ENCODE measurements around the gene ERC2. TPM values are rescaled to one million over a fixed set of nuclear protein-coding genes. Genes with fewer than 3 reads are reported as not detected.

ERC2 gene
- total and polyA plus RNA-seq, 2 of the 8 experiments (the other 6 are each of a cell fraction or from before 2014, with no cell fraction given) = 16.4 to 22.8 TPM

DNA sequence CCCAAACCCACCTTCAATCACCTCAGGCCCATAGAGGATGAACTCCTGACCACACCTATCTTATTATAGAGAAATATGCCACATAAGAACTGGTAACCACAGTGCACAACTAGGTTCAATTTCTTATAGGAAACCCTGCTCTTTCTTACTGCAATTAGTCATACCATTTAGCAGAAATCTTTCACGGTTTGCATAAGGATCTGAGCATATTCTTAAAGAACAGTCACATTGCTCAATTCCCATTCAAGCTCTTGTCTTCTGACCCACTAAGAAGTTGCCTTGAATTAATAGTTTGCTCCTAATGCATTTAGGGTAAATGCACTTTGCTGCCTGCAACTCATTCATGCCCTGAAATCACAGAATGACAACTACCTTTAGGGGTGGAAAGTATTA is 9.2 kb downstream of the ERC2 start:
- FAIRE-seq = no peak
- H2BK5ac ChIP-seq (ENCODE audit: low read depth, low read length) = no peak overlapping the region
- no peak overlapping the region for H4K5ac ChIP-seq (ENCODE audit: insufficient read length, low read depth, low read length)
- H4K20me1 ChIP-seq (replicated peaks in 1 of 2; ENCODE audit: control insufficient read depth in 1 of 2, insufficient read depth in 2 of 2, low read length in 2 of 2) = peaks cover 4% of the 10 kb centered on the region in 2 experiments
- 80% methylated on average over 1 of the region's 1 CpG; no CpG with 5 or more reads in 1 of the 2 experiments for WGBS, 2 experiments (ENCODE audit: extremely low coverage in 1 of 2, insufficient coverage in 1 of 2, insufficient read length in 1 of 2, insufficient replicate concordance in 2 of 2, low coverage in 1 of 2, low lambda C conversion rate in 2 of 2, missing lambda C conversion rate in 1 of 2)
- no peak overlapping the region for H3K56ac ChIP-seq (replicated peaks; ENCODE audit: insufficient read length, low read depth, low read length)
- no peak overlapping the region for H3K4me3 ChIP-seq (ENCODE audit: extremely low read depth in 1 of 4, insufficient read depth in 2 of 4, low read depth in 3 of 4, low read length in 4 of 4)
- H3K4me2 ChIP-seq (ENCODE audit: insufficient read depth in 1 of 2, low read depth in 2 of 2, low read length in 2 of 2) = no peak overlapping the region
- no peaks in the 10 kb centered on the region for H3K23me2 ChIP-seq (ENCODE audit: low read depth, low read length)
- no peak overlapping the region for H2AFZ ChIP-seq (ENCODE audit: low read length)
- no peak overlapping the region for H2BK120ac ChIP-seq (replicated peaks; ENCODE audit: low read depth, low read length)
- H3K9ac ChIP-seq (replicated peaks in 1 of 4; ENCODE audit: extremely low read depth in 1 of 4, low read depth in 3 of 4, low read length in 3 of 4) = no peak overlapping the region
- no peaks in the 10 kb centered on the region for H3K9me3 ChIP-seq (ENCODE audit: insufficient read depth in 2 of 2, low read depth in 1 of 2, low read length in 1 of 2)
- H4K91ac ChIP-seq (replicated peaks; ENCODE audit: insufficient read length, low read length) = no peak overlapping the region
- no peak overlapping the region for H3K27ac ChIP-seq (ENCODE audit: low read depth, low read length)
- no peak overlapping the region for H3K14ac ChIP-seq (ENCODE audit: insufficient read length)
- no peaks in the 10 kb centered on the region for H3K36me3 ChIP-seq (ENCODE audit: control insufficient read depth in 2 of 4, insufficient read depth in 4 of 4, low read length in 3 of 4)
- H2BK12ac ChIP-seq (ENCODE audit: low read depth, low read length) = no peak overlapping the region
- H3K79me1 ChIP-seq (ENCODE audit: low read depth, low read length) = peaks cover 6% of the 10 kb centered on the region; the same call in 1 of the 2 replicates
- ChIA-PET CTCF (ENCODE audit: partially characterized antibody) (interaction anchor here (1.0 to 8.5 kb wide), 8 partner anchors 8 to 118 kb away, joined by 3 to 81 read pairs (median 6); partner anchors contain the start of gene ERC2), POLR2A (ENCODE audit: partially characterized antibody) (no interaction called here)
- H3K23ac ChIP-seq (ENCODE audit: insufficient read length) = no peak overlapping the region
- no peak overlapping the region for H2AK5ac ChIP-seq (ENCODE audit: low read depth, low read length)
- H3K4ac ChIP-seq (replicated peaks; ENCODE audit: insufficient read length, low read depth, low read length) = no peak overlapping the region
- no peak overlapping the region for H4K8ac ChIP-seq (ENCODE audit: extremely low read depth, insufficient read depth, low read length)
- no peak overlapping the region for H2BK15ac ChIP-seq (ENCODE audit: low read length)
- no peak overlapping the region for H2BK20ac ChIP-seq (ENCODE audit: low read length)
- H3K4me1 ChIP-seq (replicated peaks in 1 of 4; ENCODE audit: control insufficient read depth in 3 of 4, insufficient read depth in 4 of 4, low read length in 3 of 4) = peaks cover 0 to 8% (median 2%) of the 10 kb centered on the region in 4 experiments; a peak in 2 of 7 replicates
- H3K79me2 ChIP-seq (ENCODE audit: control insufficient read depth in 1 of 2, insufficient read depth in 2 of 2, low read length in 2 of 2) = peaks cover 7 to 38% of the 10 kb centered on the region in 2 experiments; a peak in 1 of 4 replicates
- H3K27me3 ChIP-seq (replicated peaks in 1 of 4; ENCODE audit: control insufficient read depth in 3 of 4, extremely low read depth in 1 of 4, insufficient read depth in 3 of 4, low read length in 3 of 4) = no peaks in the 10 kb centered on the region
- no peak overlapping the region for H3K18ac ChIP-seq (ENCODE audit: extremely low read depth, low read length)
- no peak for DNase-seq (ENCODE audit: low read depth in 1 of 2, low spot score in 2 of 2)
- TF ChIP-seq YY1 (IDR thresholded peaks at IDR 0.05; ENCODE audit: low read depth, low read length) (no peak), FOSL1 (IDR thresholded peaks at IDR 0.05; ENCODE audit: insufficient read depth, low read depth, low read length) (no peak), MAFK (IDR thresholded peaks at IDR 0.05; ENCODE audit: low read depth, low read length) (no peak), KDM5A (IDR thresholded peaks at IDR 0.05; ENCODE audit: low read length) (no peak), BRCA1 (IDR thresholded peaks at IDR 0.05; ENCODE audit: low read depth, low read length) (no peak), CHD1 (IDR thresholded peaks at IDR 0.05; ENCODE audit: low read depth, low read length) (no peak), EGR1 (IDR thresholded peaks at IDR 0.05; ENCODE audit: borderline replicate concordance, low read depth, low read length) (no peak), SUZ12 (IDR thresholded peaks at IDR 0.05; ENCODE audit: low read length) (no peak), RXRA (IDR thresholded peaks at IDR 0.05; ENCODE audit: insufficient read depth, low read depth, low read length) (no peak), RAD21 (IDR thresholded peaks at IDR 0.05 in 1 of 2, conservative IDR thresholded peaks at IDR 0.05 in 1 of 2; ENCODE audit: low read depth in 2 of 2, low read length in 2 of 2) (no peak), SIN3A (conservative IDR thresholded peaks at IDR 0.05 in 1 of 2, IDR thresholded peaks at IDR 0.05 in 1 of 2; ENCODE audit: low read depth in 1 of 2, low read length in 2 of 2) (no peak), POLR2A (IDR thresholded peaks at IDR 0.05; ENCODE audit: control extremely low read depth in 1 of 2, low read depth in 2 of 2, low read length in 2 of 2) (no peak), CBX8 (IDR thresholded peaks at IDR 0.05; ENCODE audit: borderline replicate concordance, low read depth, low read length) (no peak)
- TF ChIP-seq, protein P1, sequence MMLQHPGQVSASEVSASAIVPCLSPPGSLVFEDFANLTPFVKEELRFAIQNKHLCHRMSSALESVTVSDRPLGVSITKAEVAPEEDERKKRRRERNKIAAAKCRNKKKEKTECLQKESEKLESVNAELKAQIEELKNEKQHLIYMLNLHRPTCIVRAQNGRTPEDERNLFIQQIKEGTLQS (IDR thresholded peaks at IDR 0.05; ENCODE audit: insufficient read depth, low read depth, low read length) = no peak

Data from H1 (cell line).